HepG2 (cell line): ENCODE measurements around the gene HOXD12. TPM values are rescaled to one million over a fixed set of nuclear protein-coding genes. Genes with fewer than 3 reads are reported as not detected.

ENCODE experiments used
- ATAC-seq: fragments of 200-7000 bp; cut with Tn5 transposase; 3 replicates; pipeline ENCODE4 v1.9.1; 2020; ENCODE audit warnings: mild to moderate bottlenecking, moderate library complexity
- BruUV-seq: library from RNA; stranded (reverse); fragments of 400-500 nt; replicated peaks from 2 replicates; lab custom pipeline; 2021; lab: Mats Ljungman, UMichigan
- CTCF ChIA-PET: fragments of 300-600 bp; formaldehyde crosslinking; extraction: SDS; loops from one replicate; lab custom pipeline; 2021; ENCODE audit warnings: low total read pairs, inconsistent platforms, low intra/inter-chr PET ratio; lab: Yijun Ruan, JAX
- POLR2A ChIA-PET: fragments of 350-600 bp; sonication (Branson Sonifier 250); formaldehyde crosslinking; loops from one replicate; lab custom pipeline; 2020; ENCODE audit warnings: antibody characterized with exemption, inconsistent platforms; lab: Yijun Ruan, JAX
- DNase-seq: peaks from one replicate; pipeline ENCODE4 v3.0.0-alpha.2; 2015; ENCODE audit warnings: low spot score
- FAIRE-seq: peaks from 3 replicates; lab custom pipeline; 2011; peaks lifted over from hg19 to GRCh38; lab: Jason Lieb, UNC
- H2AFZ ChIP-seq: one replicate; pipeline ENCODE4 v1.6.1; 2011; ENCODE audit warnings: low read length, inconsistent platforms
- H3K27ac ChIP-seq: fragments of 300-600 bp; 3 replicates; pipeline ENCODE4 v1.8.0; 2011; ENCODE audit warnings: mixed run types, mild to moderate bottlenecking, mixed read lengths, low read length, inconsistent platforms; ENCODE audit not compliant: insufficient read depth; ENCODE audit errors: extremely low read length
- H3K27me3 ChIP-seq, 2 experiments: fragments of 200-600 bp in 1 of 2; 2 replicates in 1 of 2; 3 replicates in 1 of 2; pipeline versions ENCODE4 v1.6.0 to v1.8.0; 2011; ENCODE audit warnings: low read length in 2 of 2, mild to moderate bottlenecking in 2 of 2, moderate library complexity in 2 of 2, inconsistent platforms in 1 of 2; ENCODE audit not compliant: insufficient read depth in 2 of 2, control insufficient read depth in 1 of 2
- H3K36me3 ChIP-seq, 2 experiments: fragments of 200-600 bp in 1 of 2; replicated peaks in 1 of 2; 2 replicates in 1 of 2; 3 replicates in 1 of 2; pipeline versions ENCODE4 v1.5.1 to v1.8.0; 2011; ENCODE audit warnings: low read length in 2 of 2, inconsistent platforms in 1 of 2; ENCODE audit not compliant: insufficient read depth in 2 of 2, control insufficient read depth in 1 of 2
- H3K4me1 ChIP-seq: 2 replicates; pipeline ENCODE4 v1.5.1; 2012; ENCODE audit warnings: low read length, inconsistent platforms; ENCODE audit not compliant: insufficient read depth
- H3K4me2 ChIP-seq: 2 replicates; pipeline ENCODE4 v1.6.0; 2011; ENCODE audit warnings: low read depth, low read length, inconsistent platforms
- H3K4me3 ChIP-seq, 3 experiments: fragments of 200-600 bp in 1 of 3; sonication (generic), shearing (Covaris generic) in 1 of 3; replicated peaks in 1 of 3; 2 replicates each; pipeline ENCODE4 v1.5.1; 2011 to 2016; ENCODE audit warnings: low read length in 3 of 3, inconsistent platforms in 2 of 3, low read depth in 2 of 3, mild to moderate bottlenecking in 2 of 3, control low read depth in 1 of 3, mixed read lengths in 1 of 3; ENCODE audit not compliant: insufficient read depth in 1 of 3
- H3K79me2 ChIP-seq: one replicate; pipeline ENCODE4 v1.6.1; 2011; ENCODE audit warnings: low read length, inconsistent platforms; ENCODE audit not compliant: insufficient read depth
- H3K9ac ChIP-seq: 2 replicates; pipeline ENCODE4 v1.6.0; 2011; ENCODE audit warnings: mild to moderate bottlenecking, low read depth, low read length, inconsistent platforms; ENCODE audit not compliant: insufficient read depth
- H3K9me3 ChIP-seq: 2 replicates; pipeline ENCODE4 v1.5.1; 2012; ENCODE audit warnings: mild to moderate bottlenecking, low read length
- H4K20me1 ChIP-seq: 2 replicates; pipeline ENCODE4 v1.6.0; 2011; ENCODE audit warnings: inconsistent platforms, mild to moderate bottlenecking, low read length, moderate library complexity; ENCODE audit not compliant: insufficient read depth
- CBFB ChIP-seq: sonication (generic); formaldehyde crosslinking; IDR thresholded peaks from 2 replicates; pipeline ENCODE4 v1.4.0; 2020; ENCODE audit warnings: missing genetic modification reagents
- DNMT1 ChIP-seq: sonication (generic); formaldehyde crosslinking; IDR thresholded peaks from 2 replicates; pipeline ENCODE4 v1.5.1; 2020; ENCODE audit warnings: mild to moderate bottlenecking, missing genetic modification reagents
- DNMT3B ChIP-seq: conservative IDR thresholded peaks from 2 replicates; pipeline ENCODE4 v1.6.1; 2016; ENCODE audit warnings: missing biosample characterization, control low read depth
- FLYWCH1 ChIP-seq: sonication (generic); formaldehyde crosslinking; IDR thresholded peaks from 2 replicates; pipeline ENCODE4 v1.8.1; 2023; ENCODE audit warnings: mild to moderate bottlenecking, missing genetic modification reagents
- HIVEP1 ChIP-seq: sonication (generic); formaldehyde crosslinking; IDR thresholded peaks from 2 replicates; pipeline ENCODE4 v1.4.0; 2020; ENCODE audit warnings: mild to moderate bottlenecking, missing genetic modification reagents
- KDM1A ChIP-seq: IDR thresholded peaks from 2 replicates; pipeline ENCODE4 v1.6.1; 2016; ENCODE audit warnings: missing compliant biosample characterization
- MAZ ChIP-seq, 2 experiments: sonication (generic) in 1 of 2; formaldehyde crosslinking in 1 of 2; IDR thresholded peaks; 2 replicates each; pipeline versions ENCODE4 v1.5.0 to v1.6.1; 2012 to 2020; ENCODE audit warnings: low read depth in 2 of 2, mild to moderate bottlenecking in 2 of 2, borderline replicate concordance in 1 of 2, improper control_type of control experiment in 1 of 2, low read length in 1 of 2, missing genetic modification reagents in 1 of 2, moderate library complexity in 1 of 2
- MTERF4 ChIP-seq: sonication (generic); formaldehyde crosslinking; IDR thresholded peaks from 2 replicates; pipeline ENCODE4 v1.8.0; 2023; ENCODE audit warnings: mild to moderate bottlenecking, missing genetic modification reagents
- PHF20 ChIP-seq: sonication (generic); formaldehyde crosslinking; IDR thresholded peaks from 2 replicates; pipeline ENCODE4 v1.5.0; 2020; ENCODE audit warnings: mild to moderate bottlenecking, missing genetic modification reagents
- RARA ChIP-seq: IDR thresholded peaks from 2 replicates; pipeline ENCODE4 v1.6.1; 2016; ENCODE audit warnings: missing genetic modification reagents, missing compliant biosample characterization
- RNF2 ChIP-seq: fragments of 450-650 bp; conservative IDR thresholded peaks from 2 replicates; pipeline ENCODE4 v1.6.1; 2016; ENCODE audit warnings: low read depth
- SALL2 ChIP-seq: sonication (generic); formaldehyde crosslinking; IDR thresholded peaks from 2 replicates; pipeline ENCODE4 v1.8.1; 2023; ENCODE audit warnings: mild to moderate bottlenecking, missing genetic modification reagents, inconsistent platforms
- STAT6 ChIP-seq: sonication (generic); formaldehyde crosslinking; IDR thresholded peaks from 2 replicates; pipeline ENCODE4 v1.4.0; 2020; ENCODE audit warnings: missing genetic modification reagents, mild to moderate bottlenecking, borderline replicate concordance
- TOE1 ChIP-seq: sonication (generic); formaldehyde crosslinking; IDR thresholded peaks from 2 replicates; pipeline ENCODE4 v1.4.0; 2020; ENCODE audit warnings: mild to moderate bottlenecking, missing genetic modification reagents
- ZBTB7A ChIP-seq: sonication (generic); formaldehyde crosslinking; IDR thresholded peaks from 2 replicates; pipeline ENCODE4 v1.8.0; 2022; ENCODE audit warnings: mild to moderate bottlenecking, missing genetic modification reagents
- ZNF768 ChIP-seq: sonication (generic); formaldehyde crosslinking; IDR thresholded peaks from 2 replicates; pipeline ENCODE4 v1.4.0; 2020; ENCODE audit warnings: missing genetic modification reagents
- ZNF800 ChIP-seq: sonication (generic); formaldehyde crosslinking; IDR thresholded peaks from 2 replicates; pipeline ENCODE4 v1.4.0; 2020; ENCODE audit warnings: missing genetic modification reagents
- ZSCAN31 ChIP-seq: sonication (generic); formaldehyde crosslinking; IDR thresholded peaks from 2 replicates; pipeline ENCODE4 v1.5.0; 2020; ENCODE audit warnings: low read depth, mild to moderate bottlenecking, missing genetic modification reagents
- WGBS: methylation state at CpG from one replicate; pipeline ENCODE4 v1.1.6; 2017; ENCODE audit warnings: low lambda C conversion rate; 5-methylcytosine and 5-hydroxymethylcytosine counted together
- in situ Hi-C: cut with HindIII; loops from 2 replicates; pipeline ENCODE4 v1.10.0; 2017; ENCODE audit warnings: low pct_unique_long_range_greater_than_20kb; ENCODE audit not compliant: extremely low pct_ligation_motif_present
- intact Hi-C: fragments of 100-400 bp; cut with micrococcal nuclease; formaldehyde crosslinking; loops from one replicate; pipeline ENCODE4 v1.10.0; 2022; ENCODE audit not compliant: unreplicated experiment
- polyA plus RNA-seq, 8 experiments: library from polyadenylated mRNA; depleted of rRNA in 3 of 8; stranded (reverse) in 7 of 8; unstranded in 1 of 8; fragments of >200 nt; fragmentation: Illumina TruSeq in 4 of 8; extraction: Trizol in 4 of 8; gene quantifications; 2 replicates each; pipeline versions ENCODE4 v1.2.1 to v1.2.3, GENCODE V29; 2011 to 2016; ENCODE audit warnings: low read depth in 4 of 8, missing spikeins in 1 of 8, mixed read lengths in 1 of 8; ENCODE audit not compliant: insufficient read depth in 1 of 8
- total RNA-seq, 5 experiments: library from RNA; depleted of rRNA; stranded (reverse); fragments of >200 nt; fragmentation: Illumina TruSeq; extraction: Trizol; gene quantifications; 2 replicates each; pipeline ENCODE4 v1.2.3, GENCODE V29; 2016; ENCODE audit warnings: low read depth in 1 of 5

Gene HOXD12
- total and polyA plus RNA-seq, 2 of the 13 experiments (the other 11 are each of a cell fraction or from before 2014, with no cell fraction given) = not detected

- H3K9ac ChIP-seq = peak overlapping the region; percentile 4; the same call in 1 of the 2 replicates
- H3K27me3 ChIP-seq = peaks cover 28 to 95% of the 10 kb centered on the region in 2 experiments
- no peaks in the 10 kb centered on the region for H4K20me1 ChIP-seq
- 2% methylated on average over 14 of the region's 45 CpGs for WGBS
- in situ Hi-C loops = loop anchor here (5.0 kb wide), 2 partner anchors 410 to 730 kb away; no protein-coding TSS in a partner anchor
- H3K4me2 ChIP-seq = peak overlapping the region; percentile 91
- POLR2A ChIA-PET = no interaction called here
- H3K27ac ChIP-seq = no peak overlapping the region
- H2AFZ ChIP-seq = peak overlapping the region; percentile 3
- no peaks in the 10 kb centered on the region for H3K36me3 ChIP-seq
- CTCF ChIA-PET = interaction anchor here (0.6 to 3.0 kb wide), 7 partner anchors 407 to 1397 kb away, joined by 3 to 33 read pairs (median 13); no protein-coding TSS in a partner anchor
- BruUV-seq = no TSS peak
- FAIRE-seq (peak; percentile 43), DNase-seq (peak; percentile 64), ATAC-seq (peak; percentile 95)
- intact Hi-C loops = loop anchor here (1.0 to 5.0 kb wide), 6 partner anchors 407 to 895 kb away; no protein-coding TSS in a partner anchor
- peak overlapping the region; percentile 47 to 75 (median 61) for H3K4me3 ChIP-seq
- peaks cover 17% of the 10 kb centered on the region for H3K4me1 ChIP-seq
- no peaks in the 10 kb centered on the region for H3K9me3 ChIP-seq
- H3K79me2 ChIP-seq = no peaks in the 10 kb centered on the region
- peak; percentile 54; the same call in 1 of the 2 replicates for TF ChIP-seq ZBTB7A (CRISPR knock-in tag)
- no peak for TF ChIP-seq DNMT1 (CRISPR knock-in tag)
- peak; percentile 54 for TF ChIP-seq HIVEP1 (CRISPR knock-in tag)
- TF ChIP-seq PHF20 = peak; percentile 32; the same call in 1 of the 2 replicates
- TF ChIP-seq ZNF768 = peak; percentile 50; the same call in 1 of the 2 replicates
- no peak for TF ChIP-seq DNMT3B (CRISPR knock-in tag)
- no peak for TF ChIP-seq ZSCAN31 (CRISPR knock-in tag)
- TF ChIP-seq RNF2 = peak; percentile 78
- TF ChIP-seq TOE1 (CRISPR knock-in tag) = no peak
- TF ChIP-seq MAZ (IDR thresholded peaks at IDR 0.05; ENCODE audit: borderline replicate concordance, low read depth, low read length) = no peak
- TF ChIP-seq MAZ (CRISPR knock-in tag; IDR thresholded peaks at IDR 0.05; ENCODE audit: low read depth) = peak; percentile 82
- TF ChIP-seq FLYWCH1 (CRISPR knock-in tag) = no peak
- TF ChIP-seq STAT6 = no peak
- TF ChIP-seq KDM1A (CRISPR knock-in tag) = no peak
- peak; percentile 33; the same call in 1 of the 2 replicates for TF ChIP-seq RARA
- TF ChIP-seq SALL2 (CRISPR knock-in tag) = peak; percentile 87
- peak; percentile 70; the same call in 1 of the 2 replicates for TF ChIP-seq CBFB
- TF ChIP-seq MTERF4 (CRISPR knock-in tag) = no peak
- TF ChIP-seq ZNF800 (CRISPR knock-in tag) = peak; percentile 76; the same call in 1 of the 2 replicates
Measured at GRCh38 chr2:176096986-176097819, 2.4 kb upstream of the HOXD12 start.
